ENCODE measurements around the gene CACTIN.

DNA sequence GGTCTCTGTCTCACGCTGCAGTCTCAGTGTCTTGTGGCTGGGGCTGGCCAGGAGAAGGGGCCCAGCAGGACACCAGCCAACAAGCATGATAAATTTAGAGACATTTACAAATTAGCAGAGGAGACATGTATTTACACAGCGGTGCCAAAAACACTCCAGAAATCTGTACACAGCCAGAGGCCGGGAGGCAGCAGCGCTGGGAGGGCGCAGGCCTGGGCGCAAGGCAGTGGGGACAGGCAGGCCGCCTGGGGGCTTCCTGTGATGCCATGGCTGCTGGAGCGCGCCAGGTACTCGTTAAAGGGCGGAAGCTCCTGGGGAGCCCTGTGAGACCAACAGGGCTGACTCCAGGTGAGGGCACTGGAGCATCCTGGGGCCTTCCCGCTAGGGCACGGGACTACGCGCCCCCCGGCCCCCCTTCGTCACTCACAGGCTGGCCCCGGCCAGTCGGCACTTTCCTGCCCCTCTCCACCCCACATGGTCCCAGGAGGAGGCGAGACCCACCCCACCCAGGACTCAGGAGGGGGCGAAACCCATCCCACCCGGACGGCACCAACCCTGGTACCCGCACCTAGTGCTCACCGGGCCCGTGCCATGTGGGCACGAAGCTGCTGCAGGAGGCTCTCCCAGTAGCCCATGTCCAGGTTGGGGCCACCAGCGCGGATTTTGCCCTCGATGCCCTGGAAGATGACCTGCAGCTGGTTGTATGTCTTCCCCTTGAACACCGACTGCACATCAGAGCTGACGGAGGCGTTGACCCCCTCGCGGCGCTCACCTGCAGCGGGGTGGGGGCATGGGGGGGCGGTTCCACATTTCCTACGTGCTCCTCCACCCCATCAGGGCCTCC is 12.6 kb downstream of the CACTIN start:
- no peak for TF ChIP-seq EZH2 (IDR thresholded peaks at IDR 0.05; ENCODE audit: low read length)
- TF ChIP-seq, protein P1, sequence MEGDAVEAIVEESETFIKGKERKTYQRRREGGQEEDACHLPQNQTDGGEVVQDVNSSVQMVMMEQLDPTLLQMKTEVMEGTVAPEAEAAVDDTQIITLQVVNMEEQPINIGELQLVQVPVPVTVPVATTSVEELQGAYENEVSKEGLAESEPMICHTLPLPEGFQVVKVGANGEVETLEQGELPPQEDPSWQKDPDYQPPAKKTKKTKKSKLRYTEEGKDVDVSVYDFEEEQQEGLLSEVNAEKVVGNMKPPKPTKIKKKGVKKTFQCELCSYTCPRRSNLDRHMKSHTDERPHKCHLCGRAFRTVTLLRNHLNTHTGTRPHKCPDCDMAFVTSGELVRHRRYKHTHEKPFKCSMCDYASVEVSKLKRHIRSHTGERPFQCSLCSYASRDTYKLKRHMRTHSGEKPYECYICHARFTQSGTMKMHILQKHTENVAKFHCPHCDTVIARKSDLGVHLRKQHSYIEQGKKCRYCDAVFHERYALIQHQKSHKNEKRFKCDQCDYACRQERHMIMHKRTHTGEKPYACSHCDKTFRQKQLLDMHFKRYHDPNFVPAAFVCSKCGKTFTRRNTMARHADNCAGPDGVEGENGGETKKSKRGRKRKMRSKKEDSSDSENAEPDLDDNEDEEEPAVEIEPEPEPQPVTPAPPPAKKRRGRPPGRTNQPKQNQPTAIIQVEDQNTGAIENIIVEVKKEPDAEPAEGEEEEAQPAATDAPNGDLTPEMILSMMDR (optimal IDR thresholded peaks at IDR 0.05 in 1 of 3, IDR thresholded peaks at IDR 0.05 in 1 of 3, conservative IDR thresholded peaks at IDR 0.05 in 1 of 3; ENCODE audit: extremely low read depth in 1 of 3, insufficient read depth in 2 of 3, low read length in 3 of 3), result no peak
